ENCODE results near the gene RMDN3. TPM values are rescaled to one million over a fixed set of nuclear protein-coding genes. Genes with fewer than 3 reads are reported as not detected.

The RMDN3 gene
- total RNA-seq, 1 donor from 2014 or later: 19.6 TPM

- no peaks in the 10 kb centered on the region for H3K9me3 ChIP-seq
- TF ChIP-seq POLR2A (IDR thresholded peaks at IDR 0.05): no peak
- no peak for TF ChIP-seq CTCF (IDR thresholded peaks at IDR 0.05)
- no peak for TF ChIP-seq POLR2AphosphoS5 (IDR thresholded peaks at IDR 0.05; ENCODE audit: insufficient read depth in 1 of 2, low read depth in 1 of 2)
- no peak overlapping the region for H3K27ac ChIP-seq
- no peak overlapping the region for H3K4me3 ChIP-seq
- H3K4me1 ChIP-seq: peaks cover 19% of the 10 kb centered on the region
- H3K36me3 ChIP-seq: peaks cover 0 to 8% of the 10 kb centered on the region in 2 donors
- no peak for DNase-seq (ENCODE audit: extremely low spot score in 2 of 2)
- intact Hi-C loops (cut with DNase I): loop anchor here (10.0 kb wide), 1 partner anchor 63 kb away; the partner anchor contains the start of gene RMDN3
- no peaks in the 10 kb centered on the region for H3K27me3 ChIP-seq
Observed at GRCh38 chr15:40691737-40692136, 63.3 kb downstream of the RMDN3 start.

- Histone ChIP-seq H3K36me3 (peaks cover 0 to 8% of the 10 kb centered on the region in 2 donors), H3K4me3 (no peak overlapping the region), H3K27me3 (no peaks in the 10 kb centered on the region), H3K4me1 (peaks cover 7% of the 10 kb centered on the region), H3K9me3 (no peaks in the 10 kb centered on the region), H3K27ac (no peak overlapping the region)
- intact Hi-C loops (cut with DNase I): no loop called here
- DNase-seq (ENCODE audit: extremely low spot score in 2 of 2): no peak
- TF ChIP-seq POLR2AphosphoS5 (IDR thresholded peaks at IDR 0.05; ENCODE audit: insufficient read depth in 1 of 2, low read depth in 1 of 2) (no peak), CTCF (IDR thresholded peaks at IDR 0.05) (no peak), POLR2A (IDR thresholded peaks at IDR 0.05) (no peak)
Observed at GRCh38 chr15:40688932-40689799, 65.9 kb downstream of the RMDN3 start.

Small RNAs within 50 kb of the gene (small RNA-seq; reads per million reads assigned to genes)
- gene SUMO2P15: not detected

Other genes starting within 250 kb of the RMDN3 start
- 20.6 TPM for gene CCDC32, start 190.2 kb downstream of the RMDN3 start, total RNA-seq
- gene RPUSD2, start 186.0 kb downstream of the RMDN3 start, total RNA-seq: 12.8 TPM
- gene KNL1, start 161.0 kb downstream of the RMDN3 start, total RNA-seq: 3.4 TPM
- gene RAD51, start 60.1 kb downstream of the RMDN3 start, total RNA-seq: 4.2 TPM
- 69.7 TPM for gene GCHFR, start 8.8 kb upstream of the RMDN3 start, total RNA-seq
- 2.9 TPM for gene C15orf62, start 14.7 kb upstream of the RMDN3 start, total RNA-seq
- 34.4 TPM for gene ZFYVE19, start 51.8 kb upstream of the RMDN3 start, total RNA-seq
- 14.0 TPM for gene DNAJC17, start 52.2 kb upstream of the RMDN3 start, total RNA-seq
- not detected for gene PPP1R14D, start 73.5 kb upstream of the RMDN3 start, total RNA-seq
- 80.3 TPM for gene SPINT1, start 88.8 kb upstream of the RMDN3 start, total RNA-seq
- 32.9 TPM for gene RHOV, start 119.0 kb upstream of the RMDN3 start, total RNA-seq
- 21.4 TPM for gene VPS18, start 139.2 kb upstream of the RMDN3 start, total RNA-seq
- 20.9 TPM for gene DLL4, start 174.1 kb upstream of the RMDN3 start, total RNA-seq
- gene CHAC1, start 198.2 kb upstream of the RMDN3 start, total RNA-seq: 25.3 TPM

Data from vagina (tissue), 2 donors.